ENCODE results near the gene ADGRB3.
"Not testable (repeated sequence)": the region's sequence is repeated elsewhere in the genome, so short reads cannot be mapped to it uniquely, and the experiment has no call there.

ADGRB3 gene

DNA sequence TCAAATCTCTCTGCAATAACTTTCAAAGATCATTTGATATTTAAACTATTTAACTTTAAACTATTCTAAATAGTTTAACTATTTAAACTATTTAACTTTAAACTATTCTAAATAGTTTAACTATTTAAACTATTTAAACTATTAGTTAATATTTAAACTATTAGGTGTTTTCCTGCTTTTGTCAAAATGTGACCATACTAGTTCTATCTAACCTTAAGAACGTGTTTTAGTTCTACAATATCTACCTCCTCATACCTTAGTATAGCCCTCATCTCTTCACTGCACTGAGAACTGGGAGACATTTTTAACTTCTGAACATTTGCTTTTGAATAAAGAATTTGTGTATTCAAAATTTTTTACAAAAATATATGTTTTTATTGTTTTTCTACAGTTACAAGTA lies 429.1 kb downstream of the ADGRB3 start:
- no peak for DNase-seq (ENCODE audit: low read depth)

GRCh38 chr6:69069881-69070280 lies 434.8 kb downstream of the ADGRB3 start:
- DNase-seq (ENCODE audit: low read depth) = peak; percentile 4
- no peak overlapping the region for H3K4me3 ChIP-seq (ENCODE audit: low read depth, low read length)

More for the DNA sequence above, 429.1 kb downstream of the ADGRB3 start:
- H3K4me3 ChIP-seq (ENCODE audit: low read depth, low read length) = no peak overlapping the region

DNA sequence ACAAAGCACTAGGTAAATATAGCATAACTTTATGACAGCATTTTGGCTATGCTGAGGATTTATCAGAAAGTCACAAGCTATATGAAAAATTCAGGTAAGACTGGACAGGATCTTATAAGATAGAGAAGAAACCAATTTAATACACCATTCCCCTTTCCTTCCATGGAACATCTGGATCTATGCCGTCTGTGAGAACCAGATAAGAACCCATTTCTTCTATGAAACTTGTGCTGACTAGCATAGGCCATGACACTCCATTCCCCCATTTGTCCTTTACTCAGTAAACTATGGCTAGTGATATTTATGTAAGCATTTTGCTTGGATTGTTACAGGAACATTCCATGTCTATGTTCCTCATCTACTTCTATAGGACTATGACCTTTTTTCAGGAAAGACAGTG lies 437.7 kb downstream of the ADGRB3 start:
- no peak overlapping the region for H3K4me3 ChIP-seq (ENCODE audit: low read depth, low read length)
- DNase-seq (ENCODE audit: low read depth) = no peak

GRCh38 chr6:69084746-69085335 lies 449.8 kb downstream of the ADGRB3 start:
- peak; percentile 15 for DNase-seq (ENCODE audit: low read depth)
- H3K4me3 ChIP-seq (ENCODE audit: low read depth, low read length) = no peak overlapping the region

- no peak overlapping the region for H3K4me3 ChIP-seq (ENCODE audit: low read depth, low read length)
- DNase-seq (ENCODE audit: low read depth) = no peak
These were observed 451.6 kb downstream of the ADGRB3 start for GRCh38 chr6:69086689-69087088.

GRCh38 chr6:69089539-69089938 lies 454.5 kb downstream of the ADGRB3 start:
- no peak for DNase-seq (ENCODE audit: low read depth)
- H3K4me3 ChIP-seq (ENCODE audit: low read depth, low read length) = no peak overlapping the region

DNA sequence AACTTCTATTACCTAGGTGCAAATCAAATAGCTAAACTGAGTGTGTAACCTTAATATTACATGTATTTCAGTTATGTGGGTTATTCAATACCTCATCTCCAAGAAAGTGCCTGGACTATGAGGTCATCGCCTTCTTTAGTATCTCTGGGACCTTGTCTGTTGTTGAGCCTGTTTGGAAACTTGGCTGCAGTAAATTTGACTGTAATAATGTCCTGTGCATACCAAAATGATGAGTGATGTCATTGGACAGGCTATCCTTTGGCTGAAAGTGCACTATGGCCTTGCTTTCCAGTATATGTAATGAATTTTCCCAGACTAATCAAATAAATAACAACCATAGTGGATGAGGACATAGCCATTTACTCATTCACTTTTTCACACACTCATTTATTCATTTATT lies 455.1 kb downstream of the ADGRB3 start:
- DNase-seq (ENCODE audit: low read depth) = peak; percentile 82
- no peak overlapping the region for H3K4me3 ChIP-seq (ENCODE audit: low read depth, low read length)

DNA sequence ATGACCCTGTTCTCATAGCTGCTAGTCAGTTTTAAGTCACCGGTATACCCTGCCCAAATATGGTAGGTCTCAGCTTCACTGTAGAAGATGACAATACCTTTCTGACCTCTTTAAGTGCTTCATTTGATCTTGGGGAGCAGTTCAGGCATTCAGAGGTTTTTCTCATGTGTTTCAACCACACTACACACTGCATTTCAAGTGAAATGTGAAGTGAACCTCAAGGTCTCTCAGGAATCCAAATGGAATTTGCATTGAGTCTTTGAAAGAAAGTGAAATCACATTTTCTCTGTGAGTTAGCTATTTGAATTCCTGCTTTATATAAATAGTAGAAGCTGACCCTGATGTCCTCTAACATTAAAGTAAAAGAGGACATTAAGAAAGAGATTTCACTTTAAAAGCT lies 461.6 kb downstream of the ADGRB3 start:
- no peak for DNase-seq (ENCODE audit: low read depth)
- no peak overlapping the region for H3K4me3 ChIP-seq (ENCODE audit: low read depth, low read length)

DNA sequence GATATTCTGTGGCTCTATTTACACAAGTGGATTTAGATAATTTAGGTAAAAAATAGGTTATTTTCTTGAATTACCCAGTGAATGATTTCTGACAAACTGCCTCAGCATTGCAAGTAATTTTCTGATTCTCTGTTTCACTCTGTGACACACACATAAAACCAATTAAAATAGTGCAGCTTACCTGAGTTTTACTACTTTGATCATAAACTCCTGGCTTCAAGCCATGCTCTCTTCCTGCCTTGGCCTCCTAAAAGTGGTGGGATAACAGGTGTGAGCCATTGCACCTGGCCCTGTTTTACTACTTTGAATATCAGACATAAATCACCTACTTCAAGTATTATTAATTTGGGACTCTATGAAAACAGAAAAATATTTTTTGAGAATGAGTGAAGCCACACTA lies 462.9 kb downstream of the ADGRB3 start:
- no peak for DNase-seq (ENCODE audit: low read depth)
- H3K4me3 ChIP-seq (ENCODE audit: low read depth, low read length) = no peak overlapping the region

- DNase-seq (ENCODE audit: low read depth) = no peak
- no peak overlapping the region for H3K4me3 ChIP-seq (ENCODE audit: low read depth, low read length)
These were observed 463.8 kb downstream of the ADGRB3 start for GRCh38 chr6:69098910-69099309.

GRCh38 chr6:69100772-69101171 lies 465.7 kb downstream of the ADGRB3 start:
- DNase-seq (ENCODE audit: low read depth) = no peak
- H3K4me3 ChIP-seq (ENCODE audit: low read depth, low read length) = no peak overlapping the region

DNA sequence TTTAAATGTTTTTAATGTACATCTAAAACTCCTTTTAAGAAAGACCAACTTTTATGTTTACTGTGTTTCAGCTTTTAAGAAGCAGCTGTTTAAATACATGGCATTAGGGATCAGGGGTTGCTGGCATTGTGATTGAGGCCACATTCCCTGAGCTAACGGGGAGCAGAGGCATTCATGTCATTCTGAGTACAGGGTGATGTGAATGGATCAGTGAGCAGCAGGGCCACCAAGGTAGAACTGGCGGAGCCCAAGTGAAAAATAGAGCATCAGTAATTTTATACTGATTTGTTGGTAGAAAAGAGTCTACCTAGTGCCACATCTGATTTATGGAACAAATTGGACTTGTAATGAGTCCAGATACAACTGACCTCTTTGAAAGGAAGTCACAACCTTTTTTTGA lies 467.3 kb downstream of the ADGRB3 start:
- H3K4me3 ChIP-seq (ENCODE audit: low read depth, low read length) = no peak overlapping the region
- DNase-seq (ENCODE audit: low read depth) = no peak

DNA sequence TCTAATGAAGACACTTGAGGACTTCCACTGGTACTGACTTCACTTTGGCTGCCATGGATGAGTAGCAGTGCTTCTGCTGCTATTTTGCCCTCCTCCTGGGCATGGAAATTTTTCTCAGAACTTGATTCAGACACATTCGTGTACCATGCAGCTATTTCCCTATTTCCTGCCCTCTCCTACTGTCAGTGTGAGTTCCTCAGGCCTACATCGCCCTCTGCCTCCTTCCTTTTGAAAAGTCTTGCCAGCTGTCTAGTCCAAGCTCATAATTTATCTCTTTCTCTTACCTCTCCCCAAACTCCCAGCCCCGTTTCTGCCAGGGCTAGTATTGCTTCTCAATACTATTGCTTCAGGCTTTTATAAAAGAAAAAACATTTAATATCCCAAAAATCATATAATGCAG lies 470.2 kb downstream of the ADGRB3 start:
- DNase-seq (ENCODE audit: low read depth) = no peak
- H3K4me3 ChIP-seq (ENCODE audit: low read depth, low read length) = no peak overlapping the region

GRCh38 chr6:69106511-69106910 lies 471.4 kb downstream of the ADGRB3 start:
- DNase-seq (ENCODE audit: low read depth) = no peak
- H3K4me3 ChIP-seq (ENCODE audit: low read depth, low read length) = no peak overlapping the region

- no peak for DNase-seq (ENCODE audit: low read depth)
- H3K4me3 ChIP-seq (ENCODE audit: low read depth, low read length) = no peak overlapping the region
These were observed 476.2 kb downstream of the ADGRB3 start for GRCh38 chr6:69111301-69111700.

GRCh38 chr6:69116658-69117057 lies 481.6 kb downstream of the ADGRB3 start:
- no peak for DNase-seq (ENCODE audit: low read depth)
- H3K4me3 ChIP-seq (ENCODE audit: low read depth, low read length) = no peak overlapping the region

- H3K4me3 ChIP-seq (ENCODE audit: low read depth, low read length); DNase-seq (ENCODE audit: low read depth): not testable (repeated sequence)
These were observed 486.7 kb downstream of the ADGRB3 start for GRCh38 chr6:69121461-69122406.

DNA sequence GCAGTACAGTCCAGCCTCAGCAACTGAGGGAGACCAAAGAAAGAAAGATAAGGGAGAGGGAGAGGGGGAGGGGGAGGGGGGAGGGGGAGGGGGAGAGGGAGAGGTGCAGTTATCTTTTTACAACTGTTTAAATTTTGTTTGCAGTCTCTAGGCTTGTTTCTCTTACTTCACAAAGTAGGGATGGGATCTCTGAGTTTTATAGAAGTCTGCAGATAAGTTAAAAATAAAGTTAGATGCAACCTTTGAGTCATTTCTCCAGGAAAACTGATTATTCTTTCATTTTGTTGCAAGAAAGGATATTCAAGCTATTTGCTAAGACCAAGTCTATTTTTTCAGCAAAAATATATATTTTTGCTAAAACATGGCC lies 487.3 kb downstream of the ADGRB3 start:
- H3K4me3 ChIP-seq (ENCODE audit: low read depth, low read length) = no peak overlapping the region
- DNase-seq (ENCODE audit: low read depth) = no peak

GRCh38 chr6:69128411-69128810 lies 493.3 kb downstream of the ADGRB3 start:
- no peak overlapping the region for H3K4me3 ChIP-seq (ENCODE audit: low read depth, low read length)
- DNase-seq (ENCODE audit: low read depth) = no peak

DNA sequence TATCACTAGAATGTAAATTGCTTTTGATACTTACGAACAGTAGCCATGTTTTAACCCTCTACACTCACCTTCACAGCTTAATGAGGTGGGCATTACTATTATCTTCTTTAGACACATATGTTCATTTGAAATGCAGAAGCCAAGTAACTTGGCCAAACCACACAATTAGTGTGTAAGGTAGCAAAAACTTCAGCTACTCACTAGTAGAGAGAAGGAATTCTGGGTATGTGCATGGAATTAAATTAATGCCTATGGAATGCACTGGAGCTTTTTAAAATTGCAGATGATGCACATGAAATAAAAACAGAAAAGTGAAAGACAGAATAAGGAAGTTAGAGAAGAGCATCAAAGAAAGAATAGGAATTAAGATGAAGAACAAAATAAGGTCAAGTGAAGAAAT lies 494.0 kb downstream of the ADGRB3 start:
- H3K4me3 ChIP-seq (ENCODE audit: low read depth, low read length) = no peak overlapping the region
- no peak for DNase-seq (ENCODE audit: low read depth)

DNA sequence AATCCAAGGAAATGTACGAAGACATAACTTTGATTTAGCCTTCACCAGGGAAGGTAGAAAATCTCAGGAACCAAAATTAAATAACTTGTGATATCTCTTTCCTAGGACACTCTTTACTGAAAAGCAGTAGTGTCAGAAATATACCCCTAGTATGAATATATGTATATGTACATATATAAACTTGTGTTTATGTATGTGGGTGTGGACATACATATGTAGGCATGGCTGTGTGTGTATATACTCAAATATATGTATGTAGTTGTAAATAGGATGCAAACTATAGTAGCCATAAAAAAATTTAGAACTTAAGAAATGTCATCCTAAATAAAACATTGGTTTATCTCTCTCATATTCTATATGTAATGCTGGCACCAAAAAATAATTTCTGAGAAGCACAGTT lies 500.8 kb downstream of the ADGRB3 start:
- DNase-seq (ENCODE audit: low read depth) = no peak
- no peak overlapping the region for H3K4me3 ChIP-seq (ENCODE audit: low read depth, low read length)
